RWPE1 (cell line): Measurements from ENCODE around the gene GDPGP1.

Experiments
- CTCF ChIA-PET: fragments of 350-600 bp; sonication (Branson Sonifier 250); formaldehyde crosslinking; extraction: SDS; loops from one replicate; lab custom pipeline; 2021; lab: Yijun Ruan, JAX
- POLR2A ChIA-PET: fragments of 400-600 bp; formaldehyde crosslinking; extraction: SDS; loops from one replicate; lab custom pipeline; 2020; ENCODE audit warnings: antibody characterized with exemption; ENCODE audit not compliant: low non-redundant PET; lab: Yijun Ruan, JAX
- DNase-seq: peaks from one replicate; pipeline ENCODE4 v3.0.0; 2012; ENCODE audit warnings: low spot score
- H3K27ac ChIP-seq: fragments of 450-650 bp; 2 replicates; pipeline ENCODE4 v1.5.1; 2017
- TF ChIP-seq, protein P1 (sequence below): fragments of 450-650 bp; conservative IDR thresholded peaks from 2 replicates; pipeline ENCODE4 v1.5.1; 2017; ENCODE audit warnings: low read depth, mild to moderate bottlenecking

The GDPGP1 gene

DNA sequence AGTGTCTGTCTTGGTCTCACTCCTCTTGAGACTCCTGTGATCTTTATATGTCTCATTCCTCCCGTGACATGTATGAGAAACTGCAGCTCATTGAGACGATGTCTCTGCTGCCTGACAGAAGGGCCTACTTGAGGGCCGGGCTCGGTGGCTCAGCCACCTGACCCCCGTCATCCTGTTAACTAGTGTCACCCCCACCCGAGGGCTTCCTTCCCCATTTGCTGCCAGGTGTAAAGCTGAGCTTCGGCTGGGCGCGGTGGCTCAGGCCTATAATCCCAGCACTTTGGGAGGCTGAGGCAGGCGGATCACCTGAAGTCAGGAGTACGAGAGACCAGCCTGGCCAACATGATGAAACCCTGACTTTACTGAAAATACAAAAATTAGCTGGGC lies 20.2 kb upstream of the GDPGP1 start:
- TF ChIP-seq, protein P1, sequence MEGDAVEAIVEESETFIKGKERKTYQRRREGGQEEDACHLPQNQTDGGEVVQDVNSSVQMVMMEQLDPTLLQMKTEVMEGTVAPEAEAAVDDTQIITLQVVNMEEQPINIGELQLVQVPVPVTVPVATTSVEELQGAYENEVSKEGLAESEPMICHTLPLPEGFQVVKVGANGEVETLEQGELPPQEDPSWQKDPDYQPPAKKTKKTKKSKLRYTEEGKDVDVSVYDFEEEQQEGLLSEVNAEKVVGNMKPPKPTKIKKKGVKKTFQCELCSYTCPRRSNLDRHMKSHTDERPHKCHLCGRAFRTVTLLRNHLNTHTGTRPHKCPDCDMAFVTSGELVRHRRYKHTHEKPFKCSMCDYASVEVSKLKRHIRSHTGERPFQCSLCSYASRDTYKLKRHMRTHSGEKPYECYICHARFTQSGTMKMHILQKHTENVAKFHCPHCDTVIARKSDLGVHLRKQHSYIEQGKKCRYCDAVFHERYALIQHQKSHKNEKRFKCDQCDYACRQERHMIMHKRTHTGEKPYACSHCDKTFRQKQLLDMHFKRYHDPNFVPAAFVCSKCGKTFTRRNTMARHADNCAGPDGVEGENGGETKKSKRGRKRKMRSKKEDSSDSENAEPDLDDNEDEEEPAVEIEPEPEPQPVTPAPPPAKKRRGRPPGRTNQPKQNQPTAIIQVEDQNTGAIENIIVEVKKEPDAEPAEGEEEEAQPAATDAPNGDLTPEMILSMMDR = no peak
- POLR2A ChIA-PET = interaction anchor here (0.7 kb wide), 2 partner anchors 17 to 23 kb away, joined by 7 to 14 read pairs; no protein-coding TSS in a partner anchor

DNA sequence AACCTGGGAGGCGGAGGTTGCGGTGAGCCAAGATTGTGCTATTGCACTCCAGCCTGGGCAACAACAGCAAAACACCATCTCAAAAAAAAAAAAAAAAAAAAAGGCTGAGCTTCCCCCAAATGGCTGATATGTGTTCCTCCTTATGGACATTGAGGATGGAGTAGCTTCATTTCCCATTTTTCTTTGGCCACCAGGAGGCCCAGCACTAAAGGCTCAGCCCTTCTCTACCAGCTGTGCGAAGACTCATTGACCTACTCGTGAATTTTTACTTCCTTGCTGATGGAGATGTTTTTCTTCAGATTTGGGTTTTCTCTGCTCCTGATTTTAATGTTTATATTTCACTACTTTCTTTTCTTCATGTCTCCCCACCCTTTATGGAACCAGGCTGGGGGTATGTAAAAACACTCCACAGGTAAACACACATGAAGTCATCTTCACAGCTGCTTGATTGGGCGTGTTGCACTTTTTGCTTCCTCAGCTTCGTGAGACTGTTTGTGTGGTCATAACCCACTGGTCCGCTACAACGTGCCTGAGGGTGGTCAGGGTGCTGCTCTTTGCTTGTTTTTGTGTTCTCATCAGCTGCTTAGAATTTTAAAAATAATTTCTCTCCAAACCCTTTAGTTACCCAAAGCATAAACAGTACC lies 19.3 kb upstream of the GDPGP1 start:
- ChIA-PET CTCF (interaction anchor here (0.6 to 1.2 kb wide), 5 partner anchors 9 to 114 kb away, joined by 3 to 5 read pairs (median 4); no protein-coding TSS in a partner anchor), POLR2A (interaction anchor here (0.7 kb wide), 2 partner anchors 24 to 61 kb away, joined by 14 read pairs; no protein-coding TSS in a partner anchor)
- TF ChIP-seq, protein P1 = no peak
- no peak for DNase-seq
- H3K27ac ChIP-seq = peak overlapping the region; percentile 100

More for the DNA sequence above, 20.2 kb upstream of the GDPGP1 start:
- no peak for DNase-seq
- CTCF ChIA-PET = interaction anchor here (0.6 to 2.0 kb wide), 7 partner anchors 16 to 438 kb away, joined by 3 to 10 read pairs (median 5); partner anchors contain the start of gene MESP2
- H3K27ac ChIP-seq = peak overlapping the region; percentile 100

DNA sequence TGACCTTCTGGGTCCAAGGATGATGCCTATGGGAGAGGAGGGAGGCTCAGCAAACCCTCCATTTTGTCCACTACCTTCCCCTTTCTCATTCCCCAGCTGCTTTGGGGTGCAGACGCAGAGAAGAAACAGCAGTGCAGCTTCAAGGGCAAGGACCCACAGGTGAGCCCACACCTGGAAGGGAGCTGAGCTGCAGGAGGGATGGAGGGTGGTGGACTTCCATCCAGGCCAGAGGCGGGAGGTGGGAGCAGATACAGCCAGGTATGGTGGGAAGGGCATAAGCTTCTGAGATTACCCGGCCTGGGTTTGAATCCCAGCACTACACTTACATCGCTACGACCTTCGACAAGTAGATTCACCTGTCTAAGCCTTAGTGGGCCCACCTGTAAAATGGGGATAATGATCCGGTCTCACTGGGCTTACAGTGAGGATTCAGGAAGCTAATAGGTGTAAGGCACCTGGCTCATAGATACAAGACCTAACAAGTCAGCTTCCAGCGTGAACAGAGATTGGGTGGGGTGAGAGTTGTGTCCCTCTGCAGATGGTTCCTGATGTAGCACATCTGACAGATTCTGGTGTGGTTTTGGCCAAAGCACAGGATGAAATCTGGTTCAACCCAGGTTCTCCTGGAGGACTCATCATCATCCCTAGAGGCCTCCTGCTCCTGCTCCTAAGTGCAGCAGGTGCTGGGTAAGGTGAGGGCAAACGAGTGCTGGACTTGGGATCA lies 16.2 kb upstream of the GDPGP1 start:
- POLR2A ChIA-PET = no interaction called here
- peak overlapping the region; percentile 73 for H3K27ac ChIP-seq

DNA sequence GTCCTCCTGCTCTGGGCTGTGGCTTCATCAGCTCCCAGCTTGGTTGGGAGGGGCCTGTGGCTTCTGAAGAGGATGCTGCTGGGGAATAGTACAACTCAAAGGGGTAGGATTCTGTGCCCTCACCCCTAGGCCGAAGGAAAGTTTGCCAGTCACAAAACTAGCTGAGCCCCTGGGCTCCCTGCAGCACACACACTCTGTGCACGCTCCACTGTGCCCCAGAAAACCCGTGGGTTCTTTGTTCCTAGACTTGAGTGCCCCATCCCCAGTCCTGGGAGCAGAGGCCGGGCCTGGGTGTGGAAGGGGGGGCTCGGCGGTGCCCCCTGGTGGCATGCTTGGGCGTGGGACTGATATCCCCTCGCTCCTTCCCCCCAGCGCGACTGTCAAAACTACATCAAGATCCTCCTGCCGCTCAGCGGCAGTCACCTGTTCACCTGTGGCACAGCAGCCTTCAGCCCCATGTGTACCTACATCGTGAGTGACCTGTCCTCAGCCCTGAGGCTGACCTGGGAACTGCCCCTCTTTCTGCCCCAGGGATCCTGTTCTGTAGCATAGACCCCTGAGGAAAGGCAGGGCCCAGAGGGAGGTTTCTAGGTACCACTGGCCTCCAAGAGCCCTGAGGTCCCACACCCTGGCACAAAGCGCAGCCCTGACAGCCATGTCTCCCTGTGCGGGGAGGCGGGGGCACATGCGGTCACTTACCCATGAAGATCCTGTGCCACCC lies 14.4 kb upstream of the GDPGP1 start:
- TF ChIP-seq, protein P1 = peak; percentile 76
- POLR2A ChIA-PET = no interaction called here
- DNase-seq = no peak
- CTCF ChIA-PET = interaction anchor here (0.6 to 1.0 kb wide), 3 partner anchors 76 to 133 kb away, joined by 3 read pairs; no protein-coding TSS in a partner anchor
- H3K27ac ChIP-seq = peak overlapping the region; percentile 73

More for the DNA sequence above, 16.2 kb upstream of the GDPGP1 start:
- no peak for DNase-seq
- TF ChIP-seq, protein P1 = no peak
- CTCF ChIA-PET = interaction anchor here (1.4 kb wide), 1 partner anchor 69 kb away, joined by 10 read pairs; no protein-coding TSS in a partner anchor

DNA sequence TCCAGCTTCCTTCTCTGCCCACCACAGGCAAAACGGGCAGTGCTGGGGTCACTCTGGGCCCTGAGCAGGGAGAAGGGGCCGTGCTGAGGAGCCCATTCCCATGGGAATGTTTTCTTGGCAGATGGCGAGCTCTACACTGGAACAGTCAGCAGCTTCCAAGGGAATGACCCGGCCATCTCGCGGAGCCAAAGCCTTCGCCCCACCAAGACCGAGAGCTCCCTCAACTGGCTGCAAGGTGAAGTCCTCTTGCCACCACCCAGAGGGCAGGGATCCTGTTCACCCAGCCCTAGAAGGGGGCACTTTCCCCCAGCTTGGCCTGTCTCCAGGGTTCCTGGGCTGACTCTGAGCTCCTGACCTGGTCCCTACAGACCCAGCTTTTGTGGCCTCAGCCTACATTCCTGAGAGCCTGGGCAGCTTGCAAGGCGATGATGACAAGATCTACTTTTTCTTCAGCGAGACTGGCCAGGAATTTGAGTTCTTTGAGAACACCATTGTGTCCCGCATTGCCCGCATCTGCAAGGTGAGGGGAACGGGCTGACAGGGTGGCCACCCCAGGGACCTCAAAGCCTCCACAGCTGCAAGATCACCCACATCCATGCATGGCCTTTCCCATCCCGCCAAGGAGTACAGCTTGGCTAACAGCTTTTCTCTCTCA lies 12.6 kb upstream of the GDPGP1 start:
- TF ChIP-seq, protein P1 = peak; percentile 72
- ChIA-PET CTCF (interaction anchor here (0.6 to 1.5 kb wide), 15 partner anchors 8 to 322 kb away, joined by 3 to 10 read pairs (median 4); partner anchors contain the start of gene SEMA4B), POLR2A (no interaction called here)
- DNase-seq = peak; percentile 48
- H3K27ac ChIP-seq = peak overlapping the region; percentile 73
